Neural cell (in vitro differentiated cells): ENCODE data around the gene PCDH9. TPM values are rescaled to one million over a fixed set of nuclear protein-coding genes. Genes with fewer than 3 reads are reported as not detected.

Source experiments
- H2AFZ ChIP-seq: fragments of 200-600, 300-800 bp; sonication (generic), shearing (Covaris generic); 2 replicates; pipeline ENCODE4 v1.6.0; 2014; ENCODE audit warnings: low read depth, mild to moderate bottlenecking, antibody characterized with exemption, low read length, moderate library complexity
- H3F3A ChIP-seq: fragments of 200-600 bp; shearing (Covaris generic); 2 replicates; pipeline ENCODE4 v1.6.1; 2016; ENCODE audit warnings: mild to moderate bottlenecking, moderate library complexity, mixed read lengths, antibody characterized with exemption, low read length; ENCODE audit not compliant: insufficient read depth, poor library complexity, severe bottlenecking
- H3K27ac ChIP-seq: fragments of 200-600, 300-800 bp; sonication (generic), shearing (Covaris generic); 2 replicates; pipeline ENCODE4 v1.5.1; 2014; ENCODE audit warnings: mild to moderate bottlenecking, low read length, moderate library complexity
- H3K27me3 ChIP-seq: fragments of 300-800, 200-600 bp; sonication (generic), shearing (Covaris generic); 2 replicates; pipeline ENCODE4 v1.6.0; 2014; ENCODE audit warnings: mild to moderate bottlenecking, low read depth, low read length, moderate library complexity; ENCODE audit not compliant: insufficient read depth
- H3K36me3 ChIP-seq: fragments of 300-800, 200-600 bp; sonication (generic), shearing (Covaris generic); 2 replicates; pipeline ENCODE4 v1.5.1; 2014; ENCODE audit warnings: mild to moderate bottlenecking, antibody characterized with exemption, low read length, moderate library complexity; ENCODE audit not compliant: insufficient read depth
- H3K4me2 ChIP-seq: fragments of 300-800, 200-600 bp; sonication (generic), shearing (Covaris generic); 2 replicates; pipeline ENCODE4 v1.6.0; 2014; ENCODE audit warnings: mild to moderate bottlenecking, low read length
- H3K4me3 ChIP-seq: fragments of 300-800, 200-600 bp; sonication (generic), shearing (Covaris generic); 2 replicates; pipeline ENCODE4 v1.5.1; 2014; ENCODE audit warnings: mild to moderate bottlenecking, low read length, moderate library complexity
- H3K79me2 ChIP-seq: fragments of 200-600 bp; shearing (Covaris generic); replicated peaks from 2 replicates; pipeline ENCODE4 v1.6.0; 2014; ENCODE audit warnings: mild to moderate bottlenecking, low read length, moderate library complexity; ENCODE audit not compliant: insufficient read depth
- H3K9ac ChIP-seq: fragments of 300-800, 200-600 bp; sonication (generic), shearing (Covaris generic); 2 replicates; pipeline ENCODE4 v1.6.1; 2016; ENCODE audit warnings: mild to moderate bottlenecking, low read length, mixed read lengths
- H3K9me2 ChIP-seq: fragments of 200-600 bp; shearing (Covaris generic); 2 replicates; pipeline ENCODE4 v1.6.1; 2016; ENCODE audit warnings: mild to moderate bottlenecking, low read length, mixed read lengths; ENCODE audit not compliant: insufficient read depth
- H3K9me3 ChIP-seq: fragments of 200-600, 300-800 bp; sonication (generic), shearing (Covaris generic); 2 replicates; pipeline ENCODE4 v1.6.1; 2016; ENCODE audit warnings: mild to moderate bottlenecking, mixed run types, low read length, moderate library complexity, mixed read lengths
- H4K20me1 ChIP-seq: fragments of 200-600 bp; shearing (Covaris generic); 2 replicates; pipeline ENCODE4 v1.6.1; 2016; ENCODE audit warnings: mild to moderate bottlenecking, mixed run types; ENCODE audit not compliant: insufficient read depth
- EP300 ChIP-seq: fragments of 450-650 bp; conservative IDR thresholded peaks from 2 replicates; pipeline ENCODE4 v1.6.1; 2014; ENCODE audit warnings: antibody characterized with exemption, mild to moderate bottlenecking, moderate library complexity; ENCODE audit not compliant: poor library complexity, severe bottlenecking
- EZH2 ChIP-seq: fragments of 200-600, 300-800 bp; shearing (Covaris generic), sonication (generic); IDR thresholded peaks from 2 replicates; pipeline ENCODE4 v1.6.1; 2014; ENCODE audit warnings: antibody characterized with exemption, low read length, borderline replicate concordance, mild to moderate bottlenecking; ENCODE audit not compliant: insufficient read depth, poor library complexity, severe bottlenecking
- MXI1 ChIP-seq: fragments of 450-650 bp; conservative IDR thresholded peaks from 2 replicates; pipeline ENCODE4 v1.6.1; 2014; ENCODE audit warnings: antibody characterized with exemption, mild to moderate bottlenecking; ENCODE audit not compliant: poor library complexity, severe bottlenecking
- POLR2AphosphoS5 ChIP-seq: IDR thresholded peaks from 2 replicates; pipeline ENCODE4 v1.6.1; 2012
- RAD21 ChIP-seq: fragments of 450-650 bp; conservative IDR thresholded peaks from 2 replicates; pipeline ENCODE4 v1.6.1; 2014; ENCODE audit warnings: antibody characterized with exemption, mild to moderate bottlenecking, moderate library complexity
- SMC3 ChIP-seq: fragments of 450-650 bp; conservative IDR thresholded peaks from 2 replicates; pipeline ENCODE4 v1.6.1; 2014; ENCODE audit warnings: antibody characterized with exemption, mild to moderate bottlenecking, moderate library complexity; ENCODE audit not compliant: poor library complexity
- TAF1 ChIP-seq: IDR thresholded peaks from 2 replicates; pipeline ENCODE4 v1.6.1; 2012; ENCODE audit warnings: low read depth
- polyA plus RNA-seq: library from polyadenylated mRNA; depleted of rRNA; stranded (reverse); fragments of >200 nt; gene quantifications from 2 replicates; pipeline ENCODE4 v1.2.3, GENCODE V29; 2014
- TF ChIP-seq, protein P1 (sequence below): IDR thresholded peaks from 2 replicates; pipeline ENCODE4 v1.6.1; 2012; ENCODE audit warnings: borderline replicate concordance
- TF ChIP-seq, protein P2 (sequence below): fragments of 450-650 bp; IDR thresholded peaks from 2 replicates; pipeline ENCODE4 v1.5.1; 2014; ENCODE audit warnings: antibody characterized with exemption, mild to moderate bottlenecking, moderate library complexity; ENCODE audit not compliant: poor library complexity, severe bottlenecking

PCDH9 gene
- polyA plus RNA-seq, 1 donor from 2014 or later = 4.6 TPM

DNA sequence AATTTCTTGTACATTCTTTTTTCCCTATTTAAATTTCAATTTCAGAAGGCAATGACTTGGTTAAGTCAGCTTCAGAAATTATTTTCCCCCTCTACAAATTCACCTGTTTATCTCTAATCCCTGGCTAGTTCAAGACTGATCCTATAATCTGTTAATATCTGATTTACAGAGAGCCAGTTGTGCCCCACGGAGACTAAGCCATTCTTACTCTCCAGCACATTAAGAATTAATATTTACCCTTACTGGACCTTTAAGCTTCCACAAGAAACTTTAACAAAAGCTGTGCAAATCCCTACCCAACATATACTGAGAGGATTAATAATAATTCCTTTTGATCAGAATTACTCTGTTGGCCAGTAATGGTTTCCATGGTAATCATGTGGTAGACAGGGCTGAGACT, 786.2 kb downstream of the PCDH9 start:
- Histone ChIP-seq H2AFZ (no peak overlapping the region), H3K27me3 (no peaks in the 10 kb centered on the region), H3K4me3 (no peak overlapping the region), H3K9ac (no peak overlapping the region), H3F3A (no peaks in the 10 kb centered on the region), H3K27ac (no peak overlapping the region), H3K9me3 (no peaks in the 10 kb centered on the region), H3K4me2 (no peak overlapping the region), H3K36me3 (no peaks in the 10 kb centered on the region), H3K9me2 (no peaks in the 10 kb centered on the region), H3K79me2 (no peaks in the 10 kb centered on the region), H4K20me1 (no peaks in the 10 kb centered on the region)
- TF ChIP-seq TAF1 = no peak
- TF ChIP-seq, protein P1, sequence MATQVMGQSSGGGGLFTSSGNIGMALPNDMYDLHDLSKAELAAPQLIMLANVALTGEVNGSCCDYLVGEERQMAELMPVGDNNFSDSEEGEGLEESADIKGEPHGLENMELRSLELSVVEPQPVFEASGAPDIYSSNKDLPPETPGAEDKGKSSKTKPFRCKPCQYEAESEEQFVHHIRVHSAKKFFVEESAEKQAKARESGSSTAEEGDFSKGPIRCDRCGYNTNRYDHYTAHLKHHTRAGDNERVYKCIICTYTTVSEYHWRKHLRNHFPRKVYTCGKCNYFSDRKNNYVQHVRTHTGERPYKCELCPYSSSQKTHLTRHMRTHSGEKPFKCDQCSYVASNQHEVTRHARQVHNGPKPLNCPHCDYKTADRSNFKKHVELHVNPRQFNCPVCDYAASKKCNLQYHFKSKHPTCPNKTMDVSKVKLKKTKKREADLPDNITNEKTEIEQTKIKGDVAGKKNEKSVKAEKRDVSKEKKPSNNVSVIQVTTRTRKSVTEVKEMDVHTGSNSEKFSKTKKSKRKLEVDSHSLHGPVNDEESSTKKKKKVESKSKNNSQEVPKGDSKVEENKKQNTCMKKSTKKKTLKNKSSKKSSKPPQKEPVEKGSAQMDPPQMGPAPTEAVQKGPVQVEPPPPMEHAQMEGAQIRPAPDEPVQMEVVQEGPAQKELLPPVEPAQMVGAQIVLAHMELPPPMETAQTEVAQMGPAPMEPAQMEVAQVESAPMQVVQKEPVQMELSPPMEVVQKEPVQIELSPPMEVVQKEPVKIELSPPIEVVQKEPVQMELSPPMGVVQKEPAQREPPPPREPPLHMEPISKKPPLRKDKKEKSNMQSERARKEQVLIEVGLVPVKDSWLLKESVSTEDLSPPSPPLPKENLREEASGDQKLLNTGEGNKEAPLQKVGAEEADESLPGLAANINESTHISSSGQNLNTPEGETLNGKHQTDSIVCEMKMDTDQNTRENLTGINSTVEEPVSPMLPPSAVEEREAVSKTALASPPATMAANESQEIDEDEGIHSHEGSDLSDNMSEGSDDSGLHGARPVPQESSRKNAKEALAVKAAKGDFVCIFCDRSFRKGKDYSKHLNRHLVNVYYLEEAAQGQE = no peak
- TF ChIP-seq RAD21 = no peak
- TF ChIP-seq EP300 = no peak
- TF ChIP-seq EZH2 = no peak

DNA sequence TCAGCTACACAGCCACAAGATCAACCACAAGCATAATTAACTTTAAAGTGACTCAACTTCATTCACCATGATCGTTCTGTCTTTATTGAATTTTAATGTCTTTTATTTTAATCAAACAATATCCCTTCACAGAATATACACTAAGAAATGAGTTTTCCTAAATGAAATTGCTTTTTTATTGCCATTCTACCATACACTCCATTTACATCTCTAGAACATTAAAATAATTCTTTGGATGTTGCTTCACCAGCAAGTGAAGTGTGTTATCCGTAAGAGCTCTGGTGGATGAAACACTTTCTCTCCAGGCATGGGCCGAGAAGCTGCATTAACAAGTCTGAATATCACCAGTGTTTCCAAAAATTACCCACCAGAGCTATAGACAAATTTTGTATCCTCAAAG, 789.2 kb downstream of the PCDH9 start:
- Histone ChIP-seq H3K27ac (no peak overlapping the region), H3K4me2 (no peak overlapping the region), H3F3A (no peaks in the 10 kb centered on the region), H3K36me3 (no peaks in the 10 kb centered on the region), H2AFZ (no peak overlapping the region), H3K27me3 (no peaks in the 10 kb centered on the region), H3K4me3 (no peak overlapping the region), H3K9me2 (no peaks in the 10 kb centered on the region), H3K9me3 (no peaks in the 10 kb centered on the region), H4K20me1 (no peaks in the 10 kb centered on the region), H3K9ac (no peak overlapping the region), H3K79me2 (no peaks in the 10 kb centered on the region)
- no peak for TF ChIP-seq RAD21
- TF ChIP-seq, protein P2, sequence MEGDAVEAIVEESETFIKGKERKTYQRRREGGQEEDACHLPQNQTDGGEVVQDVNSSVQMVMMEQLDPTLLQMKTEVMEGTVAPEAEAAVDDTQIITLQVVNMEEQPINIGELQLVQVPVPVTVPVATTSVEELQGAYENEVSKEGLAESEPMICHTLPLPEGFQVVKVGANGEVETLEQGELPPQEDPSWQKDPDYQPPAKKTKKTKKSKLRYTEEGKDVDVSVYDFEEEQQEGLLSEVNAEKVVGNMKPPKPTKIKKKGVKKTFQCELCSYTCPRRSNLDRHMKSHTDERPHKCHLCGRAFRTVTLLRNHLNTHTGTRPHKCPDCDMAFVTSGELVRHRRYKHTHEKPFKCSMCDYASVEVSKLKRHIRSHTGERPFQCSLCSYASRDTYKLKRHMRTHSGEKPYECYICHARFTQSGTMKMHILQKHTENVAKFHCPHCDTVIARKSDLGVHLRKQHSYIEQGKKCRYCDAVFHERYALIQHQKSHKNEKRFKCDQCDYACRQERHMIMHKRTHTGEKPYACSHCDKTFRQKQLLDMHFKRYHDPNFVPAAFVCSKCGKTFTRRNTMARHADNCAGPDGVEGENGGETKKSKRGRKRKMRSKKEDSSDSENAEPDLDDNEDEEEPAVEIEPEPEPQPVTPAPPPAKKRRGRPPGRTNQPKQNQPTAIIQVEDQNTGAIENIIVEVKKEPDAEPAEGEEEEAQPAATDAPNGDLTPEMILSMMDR = no peak
- TF ChIP-seq EP300 = no peak
- no peak for TF ChIP-seq EZH2
- TF ChIP-seq POLR2AphosphoS5 = no peak
- no peak for TF ChIP-seq SMC3
- TF ChIP-seq MXI1 = no peak
- TF ChIP-seq TAF1 = no peak
- TF ChIP-seq, protein P1 = no peak
